Progenitor cell of endocrine pancreas (in vitro differentiated cells): ENCODE measurements around the gene WDR37. TPM values are rescaled to one million over a fixed set of nuclear protein-coding genes. Genes with fewer than 3 reads are reported as not detected.

ENCODE experiments used
- DNase-seq: peaks from one replicate; pipeline ENCODE4 v3.0.0; 2021; ENCODE audit warnings: low spot score; ENCODE audit not compliant: unreplicated experiment
- H3K27ac Mint-ChIP-seq: 2 replicates; pipeline ENCODE4 v1.8.0; 2021; ENCODE audit warnings: mild to moderate bottlenecking, moderate library complexity, mixed read lengths
- H3K27me3 Mint-ChIP-seq: 2 replicates; pipeline ENCODE4 v1.8.0; 2021; ENCODE audit warnings: mixed read lengths
- H3K36me3 Mint-ChIP-seq: 2 replicates; pipeline ENCODE4 v1.8.0; 2022; ENCODE audit warnings: mixed read lengths; ENCODE audit not compliant: insufficient read depth
- H3K4me1 Mint-ChIP-seq: 2 replicates; pipeline ENCODE4 v1.8.0; 2021; ENCODE audit warnings: low read depth, mixed read lengths
- H3K4me3 Mint-ChIP-seq: 2 replicates; pipeline ENCODE4 v1.8.0; 2021; ENCODE audit warnings: low read depth, mild to moderate bottlenecking, moderate library complexity, mixed read lengths
- H3K9me3 Mint-ChIP-seq: 2 replicates; pipeline ENCODE4 v1.8.0; 2021; ENCODE audit warnings: low read depth, mixed read lengths
- CTCF ChIP-seq: fragments of 200-600 bp; sonication (generic); IDR thresholded peaks from one replicate; pipeline ENCODE4 v1.5.0; 2021; ENCODE audit warnings: antibody characterized with exemption, mild to moderate bottlenecking; ENCODE audit not compliant: unreplicated experiment
- total RNA-seq: library from RNA; stranded (reverse); gene quantifications from 2 replicates; pipeline ENCODE4 v1.2.1, GENCODE V29; 2021

Gene WDR37
- total RNA-seq, 1 donor from 2014 or later, result 18.7 TPM

GRCh38 chr10:1134156-1134555 is 78.0 kb downstream of the WDR37 start:
- H3K4me1 Mint-ChIP-seq, result no peaks in the 10 kb centered on the region

GRCh38 chr10:1136268-1136667 is 80.1 kb downstream of the WDR37 start:
- no peak for TF ChIP-seq CTCF
- no peaks in the 10 kb centered on the region for H3K27me3 Mint-ChIP-seq
- H3K4me1 Mint-ChIP-seq, result peaks cover 8% of the 10 kb centered on the region
- DNase-seq, result no peak
- H3K4me3 Mint-ChIP-seq, result no peak overlapping the region
- peaks cover 10% of the 10 kb centered on the region for H3K9me3 Mint-ChIP-seq
- H3K27ac Mint-ChIP-seq, result no peak overlapping the region
- H3K36me3 Mint-ChIP-seq, result peaks cover 6% of the 10 kb centered on the region

More at GRCh38 chr10:1134156-1134555, 78.0 kb downstream of the WDR37 start:
- no peaks in the 10 kb centered on the region for H3K27me3 Mint-ChIP-seq
- TF ChIP-seq CTCF, result no peak
- no peak overlapping the region for H3K27ac Mint-ChIP-seq
- no peak for DNase-seq
- peaks cover 10% of the 10 kb centered on the region for H3K9me3 Mint-ChIP-seq
- no peak overlapping the region for H3K4me3 Mint-ChIP-seq
- peaks cover 22% of the 10 kb centered on the region for H3K36me3 Mint-ChIP-seq

GRCh38 chr10:1137499-1138163 is 81.4 kb downstream of the WDR37 start:
- DNase-seq, result no peak
- Mint-ChIP-seq H3K27me3 (no peaks in the 10 kb centered on the region), H3K36me3 (peaks cover 2% of the 10 kb centered on the region)

GRCh38 chr10:1138529-1138928 is 82.3 kb downstream of the WDR37 start:
- H3K4me1 Mint-ChIP-seq, result peaks cover 9% of the 10 kb centered on the region
- H3K4me3 Mint-ChIP-seq, result no peak overlapping the region
- H3K9me3 Mint-ChIP-seq, result peaks cover 13% of the 10 kb centered on the region
- no peak for DNase-seq
- no peak for TF ChIP-seq CTCF
- peaks cover 2% of the 10 kb centered on the region for H3K36me3 Mint-ChIP-seq
- H3K27ac Mint-ChIP-seq, result no peak overlapping the region
- no peaks in the 10 kb centered on the region for H3K27me3 Mint-ChIP-seq

More at GRCh38 chr10:1137499-1138163, 81.4 kb downstream of the WDR37 start:
- H3K4me3 Mint-ChIP-seq, result no peak overlapping the region
- TF ChIP-seq CTCF, result no peak
- peaks cover 9% of the 10 kb centered on the region for H3K4me1 Mint-ChIP-seq
- no peak overlapping the region for H3K27ac Mint-ChIP-seq
- peaks cover 10% of the 10 kb centered on the region for H3K9me3 Mint-ChIP-seq

GRCh38 chr10:1141261-1141660 is 85.1 kb downstream of the WDR37 start:
- TF ChIP-seq CTCF, result no peak
- DNase-seq, result no peak
- Mint-ChIP-seq H3K9me3 (peaks cover 27% of the 10 kb centered on the region), H3K27me3 (no peaks in the 10 kb centered on the region), H3K36me3 (peaks cover 2% of the 10 kb centered on the region), H3K4me3 (no peak overlapping the region), H3K4me1 (peaks cover 9% of the 10 kb centered on the region), H3K27ac (no peak overlapping the region)
